Midbrain (tissue), 1 donor: ENCODE results near the gene NUBP2.

Source experiments
- DNase-seq: peaks from one replicate; lab custom pipeline; 2025; lab: John Stamatoyannopoulos, UW

The NUBP2 gene

DNA sequence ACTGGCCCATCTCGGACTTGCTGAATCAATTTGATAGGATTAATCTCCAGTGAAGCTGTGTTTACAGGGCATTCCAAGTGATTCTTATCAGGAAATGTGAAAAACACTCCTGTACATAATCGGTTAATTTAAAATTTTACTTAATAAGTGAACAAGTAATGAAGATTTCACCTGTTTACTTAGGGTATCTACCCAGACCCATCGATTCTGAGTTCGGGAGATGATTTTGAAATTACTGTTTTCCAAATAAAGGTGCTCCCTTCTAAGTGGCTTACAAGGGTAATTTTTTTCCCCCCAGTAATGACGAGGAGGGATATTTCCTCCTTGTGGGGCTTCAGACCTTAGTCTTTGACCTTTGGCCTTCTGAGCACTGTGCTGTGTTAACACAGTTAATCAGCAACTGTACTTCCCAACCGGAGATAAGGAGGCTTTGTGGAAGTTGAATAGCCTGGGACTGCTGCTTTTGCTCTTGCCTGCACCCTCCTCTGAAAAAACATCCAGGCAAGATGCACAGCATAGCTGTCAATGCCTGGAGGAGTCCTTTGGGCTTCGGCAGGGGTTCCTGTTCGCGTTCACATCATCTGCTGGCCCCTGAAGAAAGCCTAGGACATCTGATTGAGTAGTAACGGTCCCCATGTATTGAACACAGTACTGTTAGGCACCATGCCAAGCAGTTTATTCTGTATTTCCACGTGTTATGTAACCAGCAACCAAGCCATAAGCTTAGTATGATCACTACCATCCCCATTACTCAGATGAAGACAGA, 46.1 kb downstream of the NUBP2 start:
- no peak for DNase-seq

GRCh38 chr16:1830213-1830612, 47.5 kb downstream of the NUBP2 start:
- DNase-seq = no peak

DNA sequence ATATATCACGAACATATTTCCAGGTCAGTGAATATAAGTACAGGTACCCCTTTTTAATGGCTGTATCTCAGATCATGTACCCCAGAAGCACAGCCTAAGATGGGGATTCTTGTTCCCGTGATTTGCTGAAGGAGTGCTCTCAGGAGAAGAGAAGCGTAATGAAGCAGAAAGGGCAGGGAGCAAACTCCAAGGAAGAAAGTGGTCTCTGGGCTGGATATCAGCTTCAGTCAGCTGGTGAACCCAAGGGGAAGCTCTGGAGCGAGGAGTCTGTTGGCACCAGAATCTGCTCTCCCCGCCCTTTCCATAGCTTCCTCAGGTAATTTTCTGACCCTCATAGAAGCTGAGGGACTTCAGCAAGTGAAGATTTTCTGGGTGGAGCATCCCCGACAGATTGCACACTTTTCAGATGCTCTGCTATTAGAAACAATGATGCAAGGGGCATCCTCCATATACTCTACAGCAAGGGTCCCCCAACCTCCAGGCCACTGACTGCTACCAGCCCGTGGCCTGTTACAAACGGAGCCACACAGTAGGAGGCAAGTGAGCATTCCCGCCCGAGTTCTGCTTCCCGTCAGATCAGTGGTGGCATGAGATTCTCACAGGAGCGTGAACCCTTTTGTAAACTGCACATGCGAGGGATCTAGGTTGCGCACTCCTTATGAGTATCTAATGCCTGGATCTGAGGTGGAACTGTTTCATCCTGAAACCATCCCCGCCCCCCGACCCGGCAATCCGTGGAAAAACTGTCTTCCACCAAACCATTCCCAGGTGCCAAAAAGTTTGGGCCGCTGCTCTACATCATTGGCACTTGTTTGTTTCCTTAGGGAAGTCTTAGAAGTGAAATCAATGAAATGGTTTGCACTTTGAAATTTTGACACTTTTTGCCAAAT, 48.7 kb downstream of the NUBP2 start:
- DNase-seq = no peak

DNA sequence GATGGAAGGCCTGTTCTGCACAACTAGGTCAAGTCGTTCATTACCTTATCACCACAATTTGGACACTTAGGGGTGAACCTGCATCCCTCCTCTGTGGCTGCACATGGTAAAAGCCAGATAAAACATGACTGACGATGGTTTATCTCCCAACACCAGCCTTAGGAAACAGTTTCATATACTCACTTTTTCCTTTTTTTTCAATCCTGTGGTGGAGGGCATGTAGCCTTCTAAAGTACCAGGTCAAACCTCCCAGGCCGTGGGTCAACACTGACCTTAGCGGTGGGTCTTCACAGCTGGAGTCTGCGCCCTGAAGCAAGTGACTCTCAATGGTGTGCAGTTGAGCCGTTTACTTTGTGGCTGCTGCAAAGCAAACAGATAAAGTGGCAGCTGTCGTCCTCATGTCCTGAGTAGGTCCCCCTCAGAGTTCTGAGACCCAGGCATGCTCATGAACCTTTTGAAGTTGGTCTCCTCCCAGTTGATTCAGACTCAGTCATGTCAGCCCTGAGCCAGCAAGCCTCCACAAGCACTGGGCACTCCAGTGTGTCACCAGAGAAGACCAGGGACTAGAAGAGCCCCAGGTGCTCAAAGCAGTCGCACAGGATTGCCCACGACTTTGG, 50.2 kb downstream of the NUBP2 start:
- no peak for DNase-seq

DNA sequence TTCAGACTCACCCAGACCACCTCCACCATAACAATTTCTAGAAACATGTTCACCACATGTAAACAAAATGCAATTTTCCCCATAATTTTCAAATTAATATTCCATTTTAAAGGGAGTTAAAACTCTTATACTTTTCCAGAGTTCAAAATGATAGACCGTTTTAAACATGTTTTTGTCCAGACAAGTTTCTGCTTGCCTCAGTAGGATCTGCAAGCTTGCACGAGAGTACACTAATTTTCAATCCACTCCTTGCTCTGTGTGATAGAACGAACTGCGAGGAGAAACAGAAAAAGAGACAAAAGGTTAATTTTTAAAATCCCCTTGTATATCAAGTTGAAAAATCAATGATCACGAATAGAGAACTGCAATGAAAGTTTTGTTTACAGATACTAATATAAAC, 51.3 kb downstream of the NUBP2 start:
- no peak for DNase-seq
